GM13976 (cell line): ENCODE data around the gene ZNF598.

Source experiments
- DNase-seq: peaks from one replicate; pipeline ENCODE4 v3.0.0; 2012; ENCODE audit warnings: low spot score
- in situ Hi-C: fragments of 300-500 bp; cut with MboI; formaldehyde crosslinking; loops from one replicate; pipeline ENCODE4 v1.12.0; 2022; ENCODE audit warnings: low sequenced_read_pairs, mixed read lengths, inconsistent platforms; ENCODE audit not compliant: unreplicated experiment
- TF ChIP-seq, protein P1 (sequence below): IDR thresholded peaks from 2 replicates; pipeline ENCODE4 v1.5.1; 2012; ENCODE audit warnings: borderline replicate concordance, mild to moderate bottlenecking; ENCODE audit not compliant: insufficient read depth; ENCODE audit errors: extremely low read depth, missing control alignments, control extremely low read depth

Gene ZNF598

DNA sequence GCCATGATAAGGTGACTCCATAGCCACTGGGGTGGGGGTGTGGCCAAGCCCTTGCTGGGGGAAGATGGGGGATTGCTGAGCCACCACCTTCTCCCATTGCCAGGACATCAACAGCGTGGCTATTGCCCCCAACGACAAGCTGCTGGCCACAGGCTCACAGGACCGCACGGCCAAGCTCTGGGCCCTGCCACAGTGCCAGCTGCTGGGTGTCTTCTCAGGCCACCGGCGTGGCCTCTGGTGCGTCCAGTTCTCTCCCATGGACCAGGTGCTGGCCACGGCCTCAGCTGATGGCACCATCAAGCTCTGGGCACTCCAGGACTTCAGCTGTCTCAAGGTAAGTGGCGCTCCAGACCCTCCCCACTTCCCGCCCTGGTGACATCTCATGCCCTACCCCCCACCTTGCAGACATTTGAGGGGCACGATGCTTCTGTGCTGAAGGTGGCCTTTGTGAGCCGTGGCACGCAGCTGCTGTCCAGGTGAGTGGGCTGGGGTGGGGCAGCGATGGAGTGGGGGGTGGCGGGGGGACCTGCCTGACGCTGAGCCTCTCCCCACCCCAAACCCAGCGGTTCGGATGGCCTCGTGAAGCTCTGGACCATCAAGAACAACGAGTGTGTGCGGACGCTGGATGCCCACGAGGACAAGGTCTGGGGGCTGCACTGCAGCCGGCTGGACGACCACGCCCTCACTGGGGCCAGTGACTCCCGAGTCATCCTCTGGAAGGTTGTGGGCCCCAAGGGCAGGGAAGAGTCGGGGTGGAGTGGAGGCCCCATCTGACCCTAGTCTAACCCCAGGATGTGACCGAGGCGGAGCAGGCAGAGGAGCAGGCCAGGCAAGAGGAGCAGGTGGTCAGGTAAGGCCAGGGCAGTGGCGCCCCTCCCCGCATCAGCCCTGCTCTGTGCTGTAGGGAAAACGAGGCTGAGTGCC, 32.4 kb downstream of the ZNF598 start:
- in situ Hi-C loops = no loop called here
- no peak for DNase-seq
- TF ChIP-seq, protein P1, sequence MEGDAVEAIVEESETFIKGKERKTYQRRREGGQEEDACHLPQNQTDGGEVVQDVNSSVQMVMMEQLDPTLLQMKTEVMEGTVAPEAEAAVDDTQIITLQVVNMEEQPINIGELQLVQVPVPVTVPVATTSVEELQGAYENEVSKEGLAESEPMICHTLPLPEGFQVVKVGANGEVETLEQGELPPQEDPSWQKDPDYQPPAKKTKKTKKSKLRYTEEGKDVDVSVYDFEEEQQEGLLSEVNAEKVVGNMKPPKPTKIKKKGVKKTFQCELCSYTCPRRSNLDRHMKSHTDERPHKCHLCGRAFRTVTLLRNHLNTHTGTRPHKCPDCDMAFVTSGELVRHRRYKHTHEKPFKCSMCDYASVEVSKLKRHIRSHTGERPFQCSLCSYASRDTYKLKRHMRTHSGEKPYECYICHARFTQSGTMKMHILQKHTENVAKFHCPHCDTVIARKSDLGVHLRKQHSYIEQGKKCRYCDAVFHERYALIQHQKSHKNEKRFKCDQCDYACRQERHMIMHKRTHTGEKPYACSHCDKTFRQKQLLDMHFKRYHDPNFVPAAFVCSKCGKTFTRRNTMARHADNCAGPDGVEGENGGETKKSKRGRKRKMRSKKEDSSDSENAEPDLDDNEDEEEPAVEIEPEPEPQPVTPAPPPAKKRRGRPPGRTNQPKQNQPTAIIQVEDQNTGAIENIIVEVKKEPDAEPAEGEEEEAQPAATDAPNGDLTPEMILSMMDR = no peak

DNA sequence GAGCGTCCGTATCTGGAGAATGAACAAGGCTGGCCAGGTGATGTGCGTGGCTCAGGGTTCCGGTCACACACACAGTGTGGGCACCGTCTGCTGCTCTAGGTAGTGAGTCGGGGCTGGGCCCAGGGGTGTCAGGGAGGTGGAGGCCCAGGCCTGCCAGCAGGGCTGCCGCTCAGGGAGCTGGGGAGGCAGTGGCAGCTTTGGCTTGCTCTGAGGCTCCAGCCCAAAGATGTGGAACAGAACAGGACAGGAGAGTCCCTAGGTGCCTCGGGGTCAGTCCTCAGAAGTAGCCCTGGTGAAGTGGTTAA, 33.5 kb downstream of the ZNF598 start:
- no peak for DNase-seq
- in situ Hi-C loops = no loop called here
- TF ChIP-seq, protein P1 = no peak

DNA sequence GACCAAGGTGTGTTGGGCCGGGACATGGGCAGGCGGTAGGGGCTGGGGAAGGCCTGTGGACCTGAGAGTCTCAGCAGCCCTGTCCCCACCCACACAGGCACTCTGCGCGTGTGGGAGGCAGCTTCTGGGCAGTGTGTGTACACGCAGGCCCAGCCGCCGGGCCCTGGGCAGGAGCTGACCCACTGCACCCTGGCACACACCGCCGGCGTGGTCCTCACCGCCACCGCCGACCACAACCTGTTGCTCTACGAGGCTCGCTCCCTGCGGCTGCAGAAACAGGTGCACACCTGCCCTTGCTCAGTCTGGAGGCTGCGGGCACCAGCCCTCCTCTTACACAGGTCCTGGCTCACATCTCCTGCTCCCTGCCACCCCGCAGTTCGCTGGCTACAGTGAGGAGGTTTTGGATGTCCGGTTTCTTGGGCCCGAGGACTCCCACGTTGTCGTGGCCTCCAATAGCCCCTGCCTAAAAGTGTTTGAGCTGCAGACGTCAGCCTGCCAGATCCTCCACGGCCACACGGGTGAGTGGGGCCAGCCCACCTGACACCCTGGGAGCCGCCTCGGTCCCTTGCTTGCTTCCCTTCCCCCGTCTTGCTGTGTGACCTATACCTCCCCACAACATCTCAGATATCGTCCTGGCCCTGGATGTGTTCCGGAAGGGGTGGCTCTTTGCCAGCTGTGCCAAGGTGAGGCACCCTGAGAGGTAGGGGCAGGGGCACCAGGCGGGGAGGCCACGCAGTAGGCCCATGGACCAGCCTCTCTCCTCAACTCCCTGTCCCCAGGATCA, 34.0 kb downstream of the ZNF598 start:
- TF ChIP-seq, protein P1 = no peak
- in situ Hi-C loops = no loop called here
- no peak for DNase-seq

DNA sequence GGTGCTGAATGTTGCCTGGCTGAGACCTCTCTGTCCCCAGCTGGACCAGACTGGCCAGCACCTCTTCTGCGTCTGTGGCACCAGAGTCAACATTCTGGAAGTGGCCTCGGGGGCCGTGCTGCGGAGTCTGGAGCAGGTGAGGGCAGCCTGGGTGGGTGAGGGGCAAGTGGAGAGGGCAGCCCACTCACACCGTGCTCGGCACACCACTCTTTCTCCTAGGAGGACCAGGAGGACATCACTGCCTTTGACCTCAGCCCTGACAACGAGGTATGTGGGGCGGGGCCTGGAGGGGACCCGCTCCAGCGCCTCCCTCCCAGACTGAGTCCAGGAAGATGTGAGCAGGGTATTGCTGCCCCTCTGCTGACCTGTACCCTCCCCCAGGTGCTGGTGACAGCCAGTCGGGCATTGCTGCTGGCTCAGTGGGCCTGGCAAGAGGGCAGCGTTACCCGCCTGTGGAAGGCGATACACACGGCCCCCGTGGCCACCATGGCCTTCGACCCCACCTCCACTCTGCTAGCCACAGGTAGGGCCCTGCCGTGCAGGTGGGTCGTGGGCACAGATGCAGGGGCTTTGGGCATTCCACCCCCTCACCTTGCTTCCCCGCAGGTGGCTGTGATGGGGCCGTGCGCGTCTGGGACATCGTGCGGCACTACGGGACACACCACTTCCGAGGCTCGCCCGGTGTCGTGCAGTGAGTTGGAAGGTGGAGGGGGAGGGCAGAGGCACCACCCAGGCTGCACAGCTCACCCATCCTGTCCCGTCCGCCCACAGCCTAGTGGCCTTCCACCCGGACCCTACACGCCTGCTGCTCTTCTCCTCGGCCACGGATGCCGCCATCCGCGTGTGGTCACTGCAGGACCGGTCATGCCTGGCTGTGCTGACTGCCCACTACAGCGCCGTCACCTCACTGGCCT, 35.2 kb downstream of the ZNF598 start:
- DNase-seq = no peak
- TF ChIP-seq, protein P1 = no peak
- in situ Hi-C loops = no loop called here

DNA sequence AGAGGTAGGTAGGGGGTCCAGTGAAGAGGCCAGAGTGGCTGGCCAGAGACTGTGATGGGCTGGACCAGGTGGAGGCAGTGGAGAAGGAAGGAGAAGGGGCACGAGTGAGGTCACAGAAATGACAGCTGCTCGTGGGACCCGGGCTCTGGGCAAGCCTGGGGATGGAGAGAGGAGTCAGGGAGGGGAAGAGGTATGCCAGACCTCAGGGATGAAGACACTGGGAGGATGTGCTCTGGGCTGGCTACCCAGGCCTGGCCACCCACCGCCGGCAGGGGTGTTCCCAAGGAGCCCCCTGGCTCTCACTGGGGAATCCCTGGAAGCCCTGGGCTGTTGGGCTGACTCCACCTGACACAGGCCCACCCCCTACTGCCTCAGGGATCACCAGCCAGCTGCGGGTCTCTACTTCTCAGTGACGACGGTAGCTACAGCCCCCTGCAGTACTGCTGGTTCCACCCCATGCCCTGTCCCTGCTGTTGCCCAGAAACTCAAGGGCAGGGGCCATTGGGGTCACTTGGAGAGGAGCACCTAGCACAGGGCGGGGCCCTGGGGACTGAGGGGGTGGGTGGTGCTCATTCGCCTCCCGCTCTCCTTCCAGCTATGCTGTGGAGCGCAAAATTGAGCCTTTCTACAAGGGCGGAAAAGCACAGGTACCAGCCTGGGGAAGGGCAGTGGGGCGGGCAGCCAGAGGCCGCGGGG, 36.0 kb downstream of the ZNF598 start:
- no peak for DNase-seq
- in situ Hi-C loops = no loop called here
- TF ChIP-seq, protein P1 = no peak
